TTC549 (cell line): ENCODE measurements around the gene CFB.
"Not testable (repeated sequence)": the region's sequence is repeated elsewhere in the genome, so short reads cannot be mapped to it uniquely, and the experiment has no call there.

Experiments
- FAIRE-seq: peaks from 2 replicates; lab custom pipeline; 2012; peaks lifted over from hg19 to GRCh38; lab: Jason Lieb, UNC

CFB gene

GRCh38 chr6:31945507-31946369 is at the start of gene CFB:
Gene CFB (plus strand): TSS chr6:31946095. CDS start chr6:31946222, 127 bp downstream.
- no peak for FAIRE-seq

GRCh38 chr6:31896493-31896855 is 49.4 kb upstream of the CFB start:
- no peak for FAIRE-seq

- FAIRE-seq, result no peak
Observed at GRCh38 chr6:31896856-31897611, 48.9 kb upstream of the CFB start.

GRCh38 chr6:31897612-31898382 is 48.1 kb upstream of the CFB start, which contains the start of gene EHMT2:
Gene EHMT2 (minus strand): TSS chr6:31897698. CDS start chr6:31897677, 21 bp downstream.
- FAIRE-seq, result no peak

GRCh38 chr6:31898383-31899011 is 47.4 kb upstream of the CFB start:
- FAIRE-seq, result no peak

- no peak for FAIRE-seq
Observed at GRCh38 chr6:31899215-31899614, 46.7 kb upstream of the CFB start.

GRCh38 chr6:31899882-31900722 is 45.8 kb upstream of the CFB start:
- no peak for FAIRE-seq

GRCh38 chr6:31900917-31901414 is 44.9 kb upstream of the CFB start:
- FAIRE-seq, result no peak

- no peak for FAIRE-seq
Observed at GRCh38 chr6:31901415-31901952, 44.4 kb upstream of the CFB start.

GRCh38 chr6:31901953-31902643 is 43.8 kb upstream of the CFB start, which contains the start of gene ZBTB12:
Gene ZBTB12 (minus strand): TSS chr6:31902086. CDS start chr6:31901305, 781 bp downstream.
- no peak for FAIRE-seq

GRCh38 chr6:31903957-31904356 is 41.9 kb upstream of the CFB start:
- no peak for FAIRE-seq

GRCh38 chr6:31905041-31905440 is 40.9 kb upstream of the CFB start:
- FAIRE-seq, result no peak

GRCh38 chr6:31906122-31906521 is 39.8 kb upstream of the CFB start:
- FAIRE-seq, result no peak

- not testable (repeated sequence) for FAIRE-seq
Observed at GRCh38 chr6:31906727-31907126, 39.2 kb upstream of the CFB start.

GRCh38 chr6:31907158-31907813 is 38.6 kb upstream of the CFB start:
- no peak for FAIRE-seq

- FAIRE-seq, result not testable (repeated sequence)
Observed at GRCh38 chr6:31908255-31908654, 37.6 kb upstream of the CFB start.

- no peak for FAIRE-seq
Observed at GRCh38 chr6:31908791-31909190, 37.1 kb upstream of the CFB start.

- FAIRE-seq, result not testable (repeated sequence)
Observed at GRCh38 chr6:31909298-31909697, 36.6 kb upstream of the CFB start.

- no peak for FAIRE-seq
Observed at GRCh38 chr6:31911826-31912585, 33.9 kb upstream of the CFB start.
